ENCODE results near the gene KPNA3.

DNA sequence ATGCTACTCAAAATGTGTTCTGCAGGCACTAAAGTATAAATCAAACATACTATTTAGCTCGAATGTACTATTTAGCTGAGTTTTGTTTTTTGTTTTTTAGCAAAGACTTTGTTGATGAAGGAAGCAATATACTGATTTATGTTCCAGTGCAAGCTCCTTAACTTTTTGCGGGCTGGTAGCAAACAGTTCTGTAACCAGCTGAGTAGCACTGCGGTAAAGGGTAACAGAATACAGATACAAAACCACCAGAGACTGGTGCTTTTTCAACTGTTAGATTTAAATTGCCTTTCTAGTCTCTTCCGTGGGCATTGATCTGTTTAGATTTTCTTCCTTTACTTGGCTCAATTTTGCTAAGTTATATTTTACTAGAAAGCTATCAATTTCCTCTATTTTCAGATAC is 39.0 kb upstream of the KPNA3 start:
- TF ChIP-seq, protein P1, sequence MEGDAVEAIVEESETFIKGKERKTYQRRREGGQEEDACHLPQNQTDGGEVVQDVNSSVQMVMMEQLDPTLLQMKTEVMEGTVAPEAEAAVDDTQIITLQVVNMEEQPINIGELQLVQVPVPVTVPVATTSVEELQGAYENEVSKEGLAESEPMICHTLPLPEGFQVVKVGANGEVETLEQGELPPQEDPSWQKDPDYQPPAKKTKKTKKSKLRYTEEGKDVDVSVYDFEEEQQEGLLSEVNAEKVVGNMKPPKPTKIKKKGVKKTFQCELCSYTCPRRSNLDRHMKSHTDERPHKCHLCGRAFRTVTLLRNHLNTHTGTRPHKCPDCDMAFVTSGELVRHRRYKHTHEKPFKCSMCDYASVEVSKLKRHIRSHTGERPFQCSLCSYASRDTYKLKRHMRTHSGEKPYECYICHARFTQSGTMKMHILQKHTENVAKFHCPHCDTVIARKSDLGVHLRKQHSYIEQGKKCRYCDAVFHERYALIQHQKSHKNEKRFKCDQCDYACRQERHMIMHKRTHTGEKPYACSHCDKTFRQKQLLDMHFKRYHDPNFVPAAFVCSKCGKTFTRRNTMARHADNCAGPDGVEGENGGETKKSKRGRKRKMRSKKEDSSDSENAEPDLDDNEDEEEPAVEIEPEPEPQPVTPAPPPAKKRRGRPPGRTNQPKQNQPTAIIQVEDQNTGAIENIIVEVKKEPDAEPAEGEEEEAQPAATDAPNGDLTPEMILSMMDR (IDR thresholded peaks at IDR 0.05; ENCODE audit: low read depth, low read length, poor library complexity, severe bottlenecking) = no peak
- TF ChIP-seq EZH2phosphoT487 (IDR thresholded peaks at IDR 0.05; ENCODE audit: borderline replicate concordance, low read length) = no peak
